DMS114 treated with DMSO at 0.1 percent for 48 hours (cell line): ENCODE data around the gene BAZ2A.
A peak's percentile ranks its signal among the peaks of the same experiment; 100 is the strongest.
"Not testable (repeated sequence)": the region's sequence is repeated elsewhere in the genome, so short reads cannot be mapped to it uniquely, and the experiment has no call there.

ENCODE experiments used
- DNase-seq: peaks from one replicate; lab custom pipeline; 2025; ENCODE audit not compliant: unreplicated experiment; lab: John Stamatoyannopoulos, UW

The BAZ2A gene

DNA sequence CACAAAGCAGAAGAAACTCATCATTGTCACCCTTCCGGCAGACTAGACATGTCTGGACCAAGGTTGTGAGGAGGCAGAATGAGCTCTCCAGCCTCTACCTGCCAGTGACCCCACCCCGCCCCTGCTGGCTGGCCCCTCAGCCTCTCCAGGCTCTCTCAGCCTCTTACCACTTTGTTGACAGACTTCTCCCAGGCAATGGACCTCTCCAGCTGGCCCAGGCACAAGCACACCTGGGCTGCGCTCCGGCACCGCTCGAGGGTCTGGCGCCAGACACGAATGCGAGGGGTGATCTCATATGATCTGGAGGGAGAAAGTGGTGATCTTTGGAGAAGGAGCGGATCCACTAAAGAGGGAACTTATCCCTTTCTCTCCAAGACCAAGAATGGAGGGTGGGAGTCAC is 30.3 kb downstream of the BAZ2A start:
- DNase-seq, result no peak

- no peak for DNase-seq
Measured at GRCh38 chr12:56599041-56599440, 31.1 kb downstream of the BAZ2A start.

GRCh38 chr12:56596815-56597214 is 33.3 kb downstream of the BAZ2A start:
- no peak for DNase-seq

GRCh38 chr12:56593909-56594621 is 36.1 kb downstream of the BAZ2A start:
- DNase-seq, result peak; percentile 47

- no peak for DNase-seq
Measured at GRCh38 chr12:56591961-56592360, 38.2 kb downstream of the BAZ2A start.

GRCh38 chr12:56591126-56591525 is 39.0 kb downstream of the BAZ2A start:
- DNase-seq, result no peak

- DNase-seq, result peak; percentile 21
Measured at GRCh38 chr12:56590237-56590830, 39.8 kb downstream of the BAZ2A start.

- DNase-seq, result no peak
Measured at GRCh38 chr12:56589783-56590182, 40.3 kb downstream of the BAZ2A start.

DNA sequence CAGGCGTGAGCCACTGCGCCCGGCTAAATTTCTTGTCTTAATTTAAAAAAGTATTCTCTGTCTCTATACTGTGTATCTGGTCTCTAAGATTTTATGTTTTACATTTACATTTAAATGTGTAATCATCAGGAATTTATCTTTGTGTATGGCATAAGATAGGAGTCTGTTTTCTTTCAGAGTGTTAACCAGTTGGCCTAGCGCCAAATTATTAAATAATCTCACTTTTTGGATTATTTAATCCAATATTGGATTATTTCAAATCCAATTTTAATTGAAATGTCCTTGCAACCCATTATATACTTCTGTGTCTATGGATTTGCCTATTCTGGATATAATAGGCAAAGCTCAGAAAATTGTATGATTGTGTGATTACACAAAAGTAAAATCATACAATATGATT is 45.0 kb downstream of the BAZ2A start:
- no peak for DNase-seq

- DNase-seq, result no peak
Measured at GRCh38 chr12:56581418-56582145, 48.5 kb downstream of the BAZ2A start.

DNA sequence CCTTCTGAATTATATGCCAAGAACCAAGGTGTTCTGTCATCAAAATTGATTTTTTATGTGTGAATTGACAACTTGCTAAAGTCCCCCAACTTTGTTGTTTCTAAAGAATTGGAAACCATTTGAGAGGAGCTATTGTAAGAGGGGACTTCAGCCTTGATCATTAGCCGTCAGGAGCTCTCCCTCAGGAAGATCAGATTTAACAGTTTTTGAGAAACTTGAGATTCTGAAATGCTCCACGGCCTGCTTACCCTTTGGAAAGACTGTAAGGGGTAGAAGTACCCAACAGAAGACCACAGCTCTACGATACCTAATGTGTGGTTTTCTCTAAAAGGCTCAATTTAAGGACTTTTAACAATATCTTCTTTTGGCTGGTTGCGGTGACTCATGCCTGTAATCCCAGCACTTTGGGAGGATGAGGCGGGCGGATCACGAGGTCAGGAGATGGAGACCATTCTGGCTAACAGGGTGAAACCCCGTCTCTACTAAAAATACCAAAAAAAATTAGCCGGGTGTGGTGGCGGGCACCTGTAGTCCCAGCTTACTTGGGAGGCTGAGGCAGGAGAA is 51.1 kb downstream of the BAZ2A start:
- DNase-seq, result no peak

- not testable (repeated sequence) for DNase-seq
Measured at GRCh38 chr12:56577248-56577647, 52.9 kb downstream of the BAZ2A start.

GRCh38 chr12:56574210-56574609 is 55.9 kb downstream of the BAZ2A start:
- DNase-seq, result no peak

- no peak for DNase-seq
Measured at GRCh38 chr12:56572288-56572687, 57.8 kb downstream of the BAZ2A start.

- no peak for DNase-seq
Measured at GRCh38 chr12:56571121-56571520, 59.0 kb downstream of the BAZ2A start.

DNA sequence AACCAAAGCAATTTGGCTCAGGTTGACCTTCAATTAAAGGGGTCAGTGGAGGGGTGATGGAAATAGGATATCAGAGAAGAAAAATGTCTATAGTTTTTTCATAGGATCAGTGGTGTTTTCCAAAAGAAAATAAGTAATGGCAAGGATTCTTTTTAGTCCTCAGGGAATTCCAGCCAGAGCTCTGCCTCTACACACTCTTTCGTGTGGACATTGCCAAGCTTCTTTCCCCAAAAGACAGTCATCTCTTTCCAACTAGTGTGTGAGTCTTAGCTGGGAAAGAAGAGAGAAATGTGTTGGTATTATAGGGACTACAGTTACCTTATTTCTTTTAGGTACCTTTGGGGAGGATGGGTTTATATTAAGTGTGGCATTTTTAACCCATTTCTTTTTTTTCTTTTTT is 62.0 kb downstream of the BAZ2A start:
- no peak for DNase-seq

GRCh38 chr12:56565510-56566101 is 64.5 kb downstream of the BAZ2A start:
- DNase-seq, result no peak

GRCh38 chr12:56551070-56551469 is 79.1 kb downstream of the BAZ2A start:
- DNase-seq, result no peak

DNA sequence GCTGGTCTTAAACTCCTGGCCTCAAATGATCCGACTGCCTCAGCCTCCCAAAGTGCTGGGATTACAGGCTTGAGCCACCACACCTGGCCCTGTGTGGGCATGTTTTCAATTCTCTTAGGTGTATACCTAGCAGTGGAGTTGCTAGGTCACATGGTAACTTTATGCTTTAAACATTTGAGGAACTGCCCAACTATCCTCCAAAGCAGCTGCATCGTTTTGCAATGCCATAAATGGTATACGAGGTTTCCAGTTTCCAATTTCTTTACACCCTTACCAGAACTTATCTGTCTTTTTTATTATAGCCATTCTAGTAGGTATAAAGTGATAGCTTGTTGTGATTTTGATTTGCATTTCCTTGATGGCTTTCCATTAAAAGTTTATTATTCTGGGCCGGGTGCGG is 83.4 kb downstream of the BAZ2A start:
- no peak for DNase-seq
